ENCODE data around the gene SPAG4.

SPAG4 gene

GRCh38 chr20:35643045-35643444, 27.4 kb downstream of the SPAG4 start:
- Histone ChIP-seq H3K4me1 (ENCODE audit: control insufficient read depth, insufficient read depth, low read length) (peaks cover 5% of the 10 kb centered on the region; the same call in 1 of the 2 replicates), H3K36me3 (ENCODE audit: control insufficient read depth, insufficient read depth, low read length) (no peaks in the 10 kb centered on the region; the same call in 1 of the 2 replicates), H3K27me3 (ENCODE audit: control insufficient read depth, insufficient read depth, low read length) (no peaks in the 10 kb centered on the region), H3K9ac (ENCODE audit: low read length) (no peak overlapping the region), H3K4me3 (ENCODE audit: low read depth, low read length) (no peak overlapping the region), H3K9me3 (ENCODE audit: control insufficient read depth, insufficient read depth, low read depth, low read length) (no peaks in the 10 kb centered on the region), H3K27ac (ENCODE audit: low read depth, low read length) (no peak overlapping the region)

- Histone ChIP-seq H3K36me3 (ENCODE audit: control insufficient read depth, insufficient read depth, low read length) (no peaks in the 10 kb centered on the region; the same call in 1 of the 2 replicates), H3K9me3 (ENCODE audit: control insufficient read depth, insufficient read depth, low read depth, low read length) (no peaks in the 10 kb centered on the region), H3K4me3 (ENCODE audit: low read depth, low read length) (no peak overlapping the region), H3K9ac (ENCODE audit: low read length) (no peak overlapping the region), H3K27ac (ENCODE audit: low read depth, low read length) (no peak overlapping the region), H3K4me1 (ENCODE audit: control insufficient read depth, insufficient read depth, low read length) (peaks cover 1% of the 10 kb centered on the region; the same call in 1 of the 2 replicates), H3K27me3 (ENCODE audit: control insufficient read depth, insufficient read depth, low read length) (no peaks in the 10 kb centered on the region)
Measured at GRCh38 chr20:35644806-35645205, 29.2 kb downstream of the SPAG4 start.

GRCh38 chr20:35648836-35649235, 33.2 kb downstream of the SPAG4 start:
- Histone ChIP-seq H3K9ac (ENCODE audit: low read length) (no peak overlapping the region), H3K27ac (ENCODE audit: low read depth, low read length) (no peak overlapping the region), H3K4me3 (ENCODE audit: low read depth, low read length) (no peak overlapping the region), H3K36me3 (ENCODE audit: control insufficient read depth, insufficient read depth, low read length) (peaks cover 29% of the 10 kb centered on the region), H3K9me3 (ENCODE audit: control insufficient read depth, insufficient read depth, low read depth, low read length) (no peaks in the 10 kb centered on the region), H3K27me3 (ENCODE audit: control insufficient read depth, insufficient read depth, low read length) (no peaks in the 10 kb centered on the region), H3K4me1 (ENCODE audit: control insufficient read depth, insufficient read depth, low read length) (no peaks in the 10 kb centered on the region)

- no peaks in the 10 kb centered on the region for H3K9me3 ChIP-seq (ENCODE audit: control insufficient read depth, insufficient read depth, low read depth, low read length)
Measured at GRCh38 chr20:35650632-35651031, 35.0 kb downstream of the SPAG4 start.

GRCh38 chr20:35651958-35652357, 36.3 kb downstream of the SPAG4 start:
- Histone ChIP-seq H3K4me3 (ENCODE audit: low read depth, low read length) (no peak overlapping the region), H3K9ac (ENCODE audit: low read length) (no peak overlapping the region), H3K4me1 (ENCODE audit: control insufficient read depth, insufficient read depth, low read length) (no peaks in the 10 kb centered on the region), H3K27me3 (ENCODE audit: control insufficient read depth, insufficient read depth, low read length) (no peaks in the 10 kb centered on the region), H3K9me3 (ENCODE audit: control insufficient read depth, insufficient read depth, low read depth, low read length) (no peaks in the 10 kb centered on the region), H3K36me3 (ENCODE audit: control insufficient read depth, insufficient read depth, low read length) (peaks cover 55% of the 10 kb centered on the region), H3K27ac (ENCODE audit: low read depth, low read length) (no peak overlapping the region)

More at GRCh38 chr20:35650632-35651031, 35.0 kb downstream of the SPAG4 start:
- no peak overlapping the region for H3K4me3 ChIP-seq (ENCODE audit: low read depth, low read length)
- H3K9ac ChIP-seq (ENCODE audit: low read length): no peak overlapping the region
- H3K36me3 ChIP-seq (ENCODE audit: control insufficient read depth, insufficient read depth, low read length): peaks cover 47% of the 10 kb centered on the region
- H3K27me3 ChIP-seq (ENCODE audit: control insufficient read depth, insufficient read depth, low read length): no peaks in the 10 kb centered on the region
- H3K4me1 ChIP-seq (ENCODE audit: control insufficient read depth, insufficient read depth, low read length): no peaks in the 10 kb centered on the region
- H3K27ac ChIP-seq (ENCODE audit: low read depth, low read length): no peak overlapping the region

GRCh38 chr20:35652641-35653429, 37.2 kb downstream of the SPAG4 start:
- H3K9me3 ChIP-seq (ENCODE audit: control insufficient read depth, insufficient read depth, low read depth, low read length): no peaks in the 10 kb centered on the region
- H3K4me1 ChIP-seq (ENCODE audit: control insufficient read depth, insufficient read depth, low read length): no peaks in the 10 kb centered on the region
- no peaks in the 10 kb centered on the region for H3K27me3 ChIP-seq (ENCODE audit: control insufficient read depth, insufficient read depth, low read length)
- no peak overlapping the region for H3K27ac ChIP-seq (ENCODE audit: low read depth, low read length)
- no peak overlapping the region for H3K4me3 ChIP-seq (ENCODE audit: low read depth, low read length)
- H3K36me3 ChIP-seq (ENCODE audit: control insufficient read depth, insufficient read depth, low read length): peaks cover 61% of the 10 kb centered on the region
- H3K9ac ChIP-seq (ENCODE audit: low read length): no peak overlapping the region

GRCh38 chr20:35653430-35653734, 37.8 kb downstream of the SPAG4 start:
- H3K27ac ChIP-seq (ENCODE audit: low read depth, low read length): no peak overlapping the region
- H3K4me3 ChIP-seq (ENCODE audit: low read depth, low read length): no peak overlapping the region
- no peaks in the 10 kb centered on the region for H3K27me3 ChIP-seq (ENCODE audit: control insufficient read depth, insufficient read depth, low read length)
- no peaks in the 10 kb centered on the region for H3K9me3 ChIP-seq (ENCODE audit: control insufficient read depth, insufficient read depth, low read depth, low read length)
- no peak overlapping the region for H3K9ac ChIP-seq (ENCODE audit: low read length)
- peaks cover 61% of the 10 kb centered on the region for H3K36me3 ChIP-seq (ENCODE audit: control insufficient read depth, insufficient read depth, low read length)
- H3K4me1 ChIP-seq (ENCODE audit: control insufficient read depth, insufficient read depth, low read length): no peaks in the 10 kb centered on the region

- Histone ChIP-seq H3K27ac (ENCODE audit: low read depth, low read length) (no peak overlapping the region), H3K4me3 (ENCODE audit: low read depth, low read length) (no peak overlapping the region), H3K27me3 (ENCODE audit: control insufficient read depth, insufficient read depth, low read length) (no peaks in the 10 kb centered on the region), H3K4me1 (ENCODE audit: control insufficient read depth, insufficient read depth, low read length) (no peaks in the 10 kb centered on the region), H3K9me3 (ENCODE audit: control insufficient read depth, insufficient read depth, low read depth, low read length) (no peaks in the 10 kb centered on the region), H3K9ac (ENCODE audit: low read length) (no peak overlapping the region), H3K36me3 (ENCODE audit: control insufficient read depth, insufficient read depth, low read length) (peaks cover 61% of the 10 kb centered on the region)
Measured at GRCh38 chr20:35653893-35654292, 38.3 kb downstream of the SPAG4 start.

GRCh38 chr20:35654415-35654814, 38.8 kb downstream of the SPAG4 start:
- H3K36me3 ChIP-seq (ENCODE audit: control insufficient read depth, insufficient read depth, low read length): peaks cover 61% of the 10 kb centered on the region

GRCh38 chr20:35657271-35657670, 41.6 kb downstream of the SPAG4 start:
- no peak overlapping the region for H3K9ac ChIP-seq (ENCODE audit: low read length)
- peaks cover 46% of the 10 kb centered on the region for H3K36me3 ChIP-seq (ENCODE audit: control insufficient read depth, insufficient read depth, low read length)
- H3K27me3 ChIP-seq (ENCODE audit: control insufficient read depth, insufficient read depth, low read length): no peaks in the 10 kb centered on the region
- H3K4me3 ChIP-seq (ENCODE audit: low read depth, low read length): no peak overlapping the region
- peaks cover 13% of the 10 kb centered on the region for H3K4me1 ChIP-seq (ENCODE audit: control insufficient read depth, insufficient read depth, low read length)
- H3K27ac ChIP-seq (ENCODE audit: low read depth, low read length): no peak overlapping the region
- H3K9me3 ChIP-seq (ENCODE audit: control insufficient read depth, insufficient read depth, low read depth, low read length): no peaks in the 10 kb centered on the region; the same call in 1 of the 2 replicates

More at GRCh38 chr20:35654415-35654814, 38.8 kb downstream of the SPAG4 start:
- Histone ChIP-seq H3K27me3 (ENCODE audit: control insufficient read depth, insufficient read depth, low read length) (no peaks in the 10 kb centered on the region), H3K27ac (ENCODE audit: low read depth, low read length) (no peak overlapping the region), H3K9ac (ENCODE audit: low read length) (no peak overlapping the region), H3K4me1 (ENCODE audit: control insufficient read depth, insufficient read depth, low read length) (no peaks in the 10 kb centered on the region), H3K9me3 (ENCODE audit: control insufficient read depth, insufficient read depth, low read depth, low read length) (no peaks in the 10 kb centered on the region), H3K4me3 (ENCODE audit: low read depth, low read length) (no peak overlapping the region)

- no peak overlapping the region for H3K27ac ChIP-seq (ENCODE audit: low read depth, low read length)
- no peak overlapping the region for H3K4me3 ChIP-seq (ENCODE audit: low read depth, low read length)
- H3K36me3 ChIP-seq (ENCODE audit: control insufficient read depth, insufficient read depth, low read length): peaks cover 17% of the 10 kb centered on the region
- no peaks in the 10 kb centered on the region; the same call in 1 of the 2 replicates for H3K9me3 ChIP-seq (ENCODE audit: control insufficient read depth, insufficient read depth, low read depth, low read length)
- H3K9ac ChIP-seq (ENCODE audit: low read length): no peak overlapping the region
- H3K27me3 ChIP-seq (ENCODE audit: control insufficient read depth, insufficient read depth, low read length): no peaks in the 10 kb centered on the region
- peaks cover 17% of the 10 kb centered on the region for H3K4me1 ChIP-seq (ENCODE audit: control insufficient read depth, insufficient read depth, low read length)
Measured at GRCh38 chr20:35660122-35660937, 44.7 kb downstream of the SPAG4 start.

All from HUES6 (cell line).